ENCODE data around the gene HPDL.
"Not testable (repeated sequence)": the region's sequence is repeated elsewhere in the genome, so short reads cannot be mapped to it uniquely, and the experiment has no call there.

HPDL gene

DNA sequence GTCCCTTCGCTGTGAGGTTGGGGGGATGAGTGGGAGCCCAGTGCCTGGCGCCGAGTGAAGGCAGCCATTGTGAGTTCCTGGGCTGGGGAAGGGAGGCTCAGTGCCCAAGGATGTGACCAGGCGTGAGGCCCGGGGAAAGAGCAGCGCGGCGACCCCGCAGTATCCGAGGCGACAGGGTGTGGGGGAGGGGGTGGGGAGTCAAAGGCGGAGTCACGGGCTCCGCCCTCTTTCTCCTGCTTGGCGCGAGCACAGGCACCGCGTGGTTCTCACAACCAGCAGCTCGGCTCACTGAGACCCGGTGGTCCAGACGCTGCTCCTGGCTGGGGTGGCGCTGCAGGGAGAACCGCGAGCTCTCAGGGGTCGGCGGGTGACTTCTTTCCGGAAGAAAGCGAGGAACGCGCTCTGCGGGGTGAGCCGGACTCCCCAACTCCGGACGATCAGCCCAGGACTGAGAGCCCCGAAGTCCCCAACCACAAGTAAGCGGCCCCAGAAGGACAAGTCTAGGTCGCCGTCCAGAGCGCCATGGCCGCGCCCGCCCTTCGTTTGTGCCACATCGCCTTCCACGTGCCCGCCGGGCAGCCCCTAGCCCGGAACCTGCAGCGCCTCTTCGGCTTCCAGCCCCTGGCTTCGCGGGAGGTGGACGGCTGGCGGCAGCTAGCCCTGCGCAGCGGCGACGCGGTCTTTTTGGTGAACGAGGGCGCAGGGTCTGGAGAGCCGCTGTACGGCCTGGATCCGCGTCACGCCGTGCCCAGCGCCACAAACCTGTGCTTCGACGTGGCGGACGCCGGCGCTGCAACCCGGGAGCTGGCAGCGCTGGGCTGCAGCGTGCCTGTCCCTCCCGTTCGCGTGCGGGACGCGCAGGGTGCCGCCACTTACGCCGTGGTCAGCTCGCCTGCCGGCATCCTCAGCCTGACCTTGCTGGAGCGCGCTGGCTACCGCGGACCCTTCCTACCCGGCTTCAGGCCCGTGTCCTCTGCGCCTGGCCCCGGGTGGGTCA is at the start of gene HPDL:
Gene HPDL (plus strand): TSS at position 269 of the 997 bp plus-strand sequence. CDS start 254 bp downstream, at position 523.
- Histone ChIP-seq H3K4me3 (ENCODE audit: low read length in 2 of 2) (peak within 1 kb of the TSS; percentile 75 to 81), H3K9ac (ENCODE audit: low read depth in 1 of 2, low read length in 2 of 2) (peak within 1 kb of the TSS; percentile 63 to 73), H3K9me3 (ENCODE audit: control insufficient read depth in 2 of 2, low read length in 2 of 2) (no peaks in the 10 kb centered on the region), H3K27me3 (ENCODE audit: control insufficient read depth in 2 of 2, insufficient read depth in 2 of 2, low read length in 2 of 2) (no peaks in the 10 kb centered on the region), H3K36me3 (ENCODE audit: control insufficient read depth in 2 of 2, insufficient read depth in 2 of 2, low read length in 2 of 2) (peaks cover 8 to 17% of the 10 kb centered on the region in 2 donors), H3K27ac (ENCODE audit: low read depth in 2 of 2, low read length in 2 of 2) (no peak within 1 kb of the TSS), H3K4me1 (ENCODE audit: control insufficient read depth in 2 of 2, insufficient read depth in 2 of 2, low read length in 2 of 2) (peaks cover 20 to 32% of the 10 kb centered on the region in 2 donors)

DNA sequence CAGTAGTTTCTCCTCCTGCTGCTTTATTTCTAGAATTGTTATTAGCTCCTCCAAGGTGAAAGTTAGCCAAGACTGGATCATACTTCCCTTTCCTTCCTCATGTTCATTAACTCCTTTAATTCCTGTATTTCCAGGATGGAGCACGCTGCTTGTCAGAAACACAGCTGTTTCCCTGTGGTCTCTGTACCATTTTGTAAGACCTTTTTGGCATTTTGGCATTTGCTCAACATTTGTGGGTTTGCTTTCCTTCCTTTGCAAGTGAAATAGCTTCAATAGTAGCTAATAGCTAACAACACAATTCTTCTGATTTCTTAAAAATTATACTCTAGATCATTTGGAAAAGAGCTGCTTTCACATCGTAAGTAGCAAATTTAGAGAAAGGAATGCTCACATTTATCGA is 44.3 kb upstream of the HPDL start:
- H3K9ac ChIP-seq (ENCODE audit: low read depth in 1 of 2, low read length in 2 of 2): no peak overlapping the region
- H3K4me3 ChIP-seq (ENCODE audit: low read length in 2 of 2): no peak overlapping the region
- H3K4me1 ChIP-seq (ENCODE audit: control insufficient read depth in 2 of 2, insufficient read depth in 2 of 2, low read length in 2 of 2): no peaks in the 10 kb centered on the region
- no peaks in the 10 kb centered on the region for H3K36me3 ChIP-seq (ENCODE audit: control insufficient read depth in 2 of 2, insufficient read depth in 2 of 2, low read length in 2 of 2)
- H3K9me3 ChIP-seq (ENCODE audit: control insufficient read depth in 2 of 2, low read length in 2 of 2): peaks cover 0 to 2% of the 10 kb centered on the region in 2 donors
- H3K27ac ChIP-seq (ENCODE audit: low read depth in 2 of 2, low read length in 2 of 2): no peak overlapping the region
- H3K27me3 ChIP-seq (ENCODE audit: control insufficient read depth in 2 of 2, insufficient read depth in 2 of 2, low read length in 2 of 2): no peaks in the 10 kb centered on the region

DNA sequence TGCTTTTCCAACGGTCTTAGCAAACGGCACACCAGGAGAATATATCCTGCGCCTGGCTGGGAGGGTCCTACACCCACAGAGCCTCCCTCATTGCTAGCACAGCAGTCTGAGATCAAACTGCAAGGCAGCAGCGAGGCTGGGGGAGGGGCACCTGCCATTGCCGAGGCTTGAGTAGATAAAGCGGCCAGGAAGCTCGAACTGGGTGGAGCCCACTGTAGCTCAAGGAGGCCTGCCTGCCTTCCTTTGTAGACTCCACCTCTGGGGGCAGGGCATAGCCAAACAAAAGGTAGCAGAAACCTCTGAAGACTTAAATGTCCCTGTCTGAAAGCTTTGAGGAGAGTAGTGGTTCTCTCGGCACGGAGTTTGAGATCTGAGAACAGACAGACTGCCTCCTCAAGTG is 41.8 kb upstream of the HPDL start:
- H3K27me3 ChIP-seq (ENCODE audit: control insufficient read depth in 2 of 2, insufficient read depth in 2 of 2, low read length in 2 of 2); H3K9ac ChIP-seq (ENCODE audit: low read depth in 1 of 2, low read length in 2 of 2); H3K4me3 ChIP-seq (ENCODE audit: low read length in 2 of 2); H3K9me3 ChIP-seq (ENCODE audit: control insufficient read depth in 2 of 2, low read length in 2 of 2); H3K4me1 ChIP-seq (ENCODE audit: control insufficient read depth in 2 of 2, insufficient read depth in 2 of 2, low read length in 2 of 2); H3K27ac ChIP-seq (ENCODE audit: low read depth in 2 of 2, low read length in 2 of 2); H3K36me3 ChIP-seq (ENCODE audit: control insufficient read depth in 2 of 2, insufficient read depth in 2 of 2, low read length in 2 of 2): not testable (repeated sequence)

DNA sequence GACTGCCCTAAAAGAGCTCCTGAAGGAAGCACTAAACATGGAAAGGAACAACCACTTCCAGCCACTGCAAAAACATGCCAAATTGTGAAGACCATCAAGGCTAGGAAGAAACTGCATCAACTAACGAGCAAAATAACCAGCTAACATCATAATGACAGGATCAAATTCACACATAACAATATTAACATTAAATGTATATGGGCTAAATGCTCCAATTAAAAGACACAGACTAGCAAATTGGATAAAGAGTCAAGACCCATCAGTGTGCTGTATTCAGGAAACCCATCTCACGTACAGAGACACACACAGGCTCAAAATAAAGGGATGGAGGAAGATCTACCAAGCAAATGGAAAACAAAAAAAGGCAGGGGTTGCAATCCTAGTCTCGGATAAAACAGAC is 40.2 kb upstream of the HPDL start:
- not testable (repeated sequence) for H3K27ac ChIP-seq (ENCODE audit: low read depth in 2 of 2, low read length in 2 of 2); H3K27me3 ChIP-seq (ENCODE audit: control insufficient read depth in 2 of 2, insufficient read depth in 2 of 2, low read length in 2 of 2); H3K4me1 ChIP-seq (ENCODE audit: control insufficient read depth in 2 of 2, insufficient read depth in 2 of 2, low read length in 2 of 2); H3K9ac ChIP-seq (ENCODE audit: low read depth in 1 of 2, low read length in 2 of 2); H3K9me3 ChIP-seq (ENCODE audit: control insufficient read depth in 2 of 2, low read length in 2 of 2); H3K4me3 ChIP-seq (ENCODE audit: low read length in 2 of 2); H3K36me3 ChIP-seq (ENCODE audit: control insufficient read depth in 2 of 2, insufficient read depth in 2 of 2, low read length in 2 of 2)

DNA sequence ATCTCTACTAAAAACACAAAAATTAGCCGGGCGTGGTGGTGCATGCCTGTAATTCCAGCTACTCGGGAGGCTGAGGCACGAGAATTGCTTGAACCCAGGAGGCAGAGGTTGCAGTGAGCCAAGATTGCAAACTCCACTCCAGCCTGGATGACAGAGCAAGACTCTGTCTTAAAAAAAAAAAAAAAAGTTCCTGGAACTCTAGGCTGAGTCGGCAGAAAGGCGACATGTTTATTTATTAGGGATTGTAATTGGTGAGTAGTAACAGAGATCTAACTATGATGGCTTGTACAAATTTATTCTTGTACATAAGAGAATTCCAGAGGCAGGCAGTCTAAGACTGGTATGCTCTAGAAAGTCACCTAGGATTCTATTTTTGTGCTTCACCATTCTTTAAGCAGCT is 35.7 kb upstream of the HPDL start:
- H3K9me3 ChIP-seq (ENCODE audit: control insufficient read depth in 2 of 2, low read length in 2 of 2); H3K36me3 ChIP-seq (ENCODE audit: control insufficient read depth in 2 of 2, insufficient read depth in 2 of 2, low read length in 2 of 2); H3K27ac ChIP-seq (ENCODE audit: low read depth in 2 of 2, low read length in 2 of 2); H3K4me3 ChIP-seq (ENCODE audit: low read length in 2 of 2); H3K27me3 ChIP-seq (ENCODE audit: control insufficient read depth in 2 of 2, insufficient read depth in 2 of 2, low read length in 2 of 2); H3K9ac ChIP-seq (ENCODE audit: low read depth in 1 of 2, low read length in 2 of 2); H3K4me1 ChIP-seq (ENCODE audit: control insufficient read depth in 2 of 2, insufficient read depth in 2 of 2, low read length in 2 of 2): not testable (repeated sequence)

DNA sequence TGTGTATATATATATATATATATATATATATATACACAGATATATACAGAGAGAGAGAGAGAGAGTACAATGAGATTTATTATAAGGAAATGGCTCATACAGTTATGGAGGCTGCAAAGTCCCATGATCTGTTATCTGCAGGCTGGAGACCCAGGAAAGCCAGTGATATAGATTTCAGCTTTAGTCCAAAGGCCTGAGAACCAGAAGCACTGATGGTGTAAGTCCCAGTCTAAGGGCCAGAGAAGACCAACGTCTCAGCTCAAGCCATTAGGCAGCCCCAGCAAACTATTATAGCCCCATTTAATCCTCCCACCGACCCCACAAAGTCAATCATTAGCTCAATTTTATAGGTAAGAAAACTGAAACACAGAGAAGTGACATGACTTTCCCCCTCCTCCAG is 35.0 kb upstream of the HPDL start:
- Histone ChIP-seq H3K36me3 (ENCODE audit: control insufficient read depth in 2 of 2, insufficient read depth in 2 of 2, low read length in 2 of 2) (no peaks in the 10 kb centered on the region), H3K27ac (ENCODE audit: low read depth in 2 of 2, low read length in 2 of 2) (no peak overlapping the region), H3K9ac (ENCODE audit: low read depth in 1 of 2, low read length in 2 of 2) (no peak overlapping the region), H3K4me1 (ENCODE audit: control insufficient read depth in 2 of 2, insufficient read depth in 2 of 2, low read length in 2 of 2) (no peaks in the 10 kb centered on the region), H3K9me3 (ENCODE audit: control insufficient read depth in 2 of 2, low read length in 2 of 2) (no peaks in the 10 kb centered on the region), H3K4me3 (ENCODE audit: low read length in 2 of 2) (no peak overlapping the region), H3K27me3 (ENCODE audit: control insufficient read depth in 2 of 2, insufficient read depth in 2 of 2, low read length in 2 of 2) (no peaks in the 10 kb centered on the region)

DNA sequence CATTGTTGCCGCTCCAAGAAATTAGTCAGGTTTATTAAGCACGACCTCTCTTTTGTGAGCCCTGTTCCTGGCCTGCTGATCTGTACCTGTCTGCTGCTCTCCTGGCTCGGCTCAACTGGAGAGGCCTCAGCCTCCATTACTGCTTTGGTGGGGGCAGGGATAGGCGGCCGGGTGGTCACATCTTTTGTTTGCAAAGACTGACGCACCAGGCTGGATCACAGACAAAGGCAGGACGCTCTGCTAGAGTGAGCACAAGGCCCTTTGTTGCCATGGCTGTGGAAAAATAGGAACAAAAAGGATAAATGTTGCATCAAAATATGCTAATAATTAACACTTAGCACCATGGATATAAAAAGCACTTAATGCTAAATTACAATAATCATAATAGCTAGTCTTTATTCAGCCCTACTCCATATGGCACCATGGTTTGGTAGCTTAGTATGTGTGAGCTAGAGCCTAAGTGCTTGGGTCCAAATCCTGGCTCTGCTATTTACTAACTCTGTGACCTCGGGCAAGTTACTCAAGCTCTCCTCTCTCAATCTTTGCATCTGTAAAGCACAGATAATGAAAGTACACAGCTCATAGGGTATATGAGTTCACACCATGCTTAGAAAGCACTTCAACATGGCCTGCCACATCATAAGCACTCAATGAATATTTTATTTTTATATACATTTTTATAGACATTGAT is 28.9 kb upstream of the HPDL start:
- Histone ChIP-seq H3K9me3 (ENCODE audit: control insufficient read depth in 2 of 2, low read length in 2 of 2) (no peaks in the 10 kb centered on the region), H3K4me3 (ENCODE audit: low read length in 2 of 2) (no peak overlapping the region), H3K27me3 (ENCODE audit: control insufficient read depth in 2 of 2, insufficient read depth in 2 of 2, low read length in 2 of 2) (no peaks in the 10 kb centered on the region), H3K27ac (ENCODE audit: low read depth in 2 of 2, low read length in 2 of 2) (no peak overlapping the region), H3K9ac (ENCODE audit: low read depth in 1 of 2, low read length in 2 of 2) (no peak overlapping the region), H3K4me1 (ENCODE audit: control insufficient read depth in 2 of 2, insufficient read depth in 2 of 2, low read length in 2 of 2) (peaks cover 0 to 1% of the 10 kb centered on the region in 2 donors), H3K36me3 (ENCODE audit: control insufficient read depth in 2 of 2, insufficient read depth in 2 of 2, low read length in 2 of 2) (no peaks in the 10 kb centered on the region)

DNA sequence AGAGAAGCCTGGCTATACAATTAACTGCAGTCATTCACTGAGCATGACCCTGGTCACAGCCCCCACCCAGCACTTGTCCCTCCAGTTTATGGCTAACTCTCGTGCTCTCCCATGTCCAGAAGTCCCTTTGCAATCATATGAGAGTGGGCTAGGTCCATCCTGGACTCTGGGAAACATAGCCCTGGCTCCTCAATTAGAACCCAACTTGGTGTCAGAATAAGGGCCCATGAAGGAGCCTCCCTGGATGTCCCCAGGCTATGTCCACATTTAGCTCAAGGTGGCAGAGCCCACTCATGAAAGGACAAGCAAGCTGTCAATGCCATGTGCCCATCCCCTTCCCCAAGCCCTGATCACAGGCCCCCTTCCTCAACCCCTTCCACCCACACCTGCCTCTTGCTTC is 27.4 kb upstream of the HPDL start:
- Histone ChIP-seq H3K9ac (ENCODE audit: low read depth in 1 of 2, low read length in 2 of 2) (no peak overlapping the region), H3K27me3 (ENCODE audit: control insufficient read depth in 2 of 2, insufficient read depth in 2 of 2, low read length in 2 of 2) (no peaks in the 10 kb centered on the region), H3K4me1 (ENCODE audit: control insufficient read depth in 2 of 2, insufficient read depth in 2 of 2, low read length in 2 of 2) (peaks cover 2 to 7% of the 10 kb centered on the region in 2 donors), H3K9me3 (ENCODE audit: control insufficient read depth in 2 of 2, low read length in 2 of 2) (no peaks in the 10 kb centered on the region), H3K36me3 (ENCODE audit: control insufficient read depth in 2 of 2, insufficient read depth in 2 of 2, low read length in 2 of 2) (no peaks in the 10 kb centered on the region), H3K27ac (ENCODE audit: low read depth in 2 of 2, low read length in 2 of 2) (no peak overlapping the region), H3K4me3 (ENCODE audit: low read length in 2 of 2) (no peak overlapping the region)

DNA sequence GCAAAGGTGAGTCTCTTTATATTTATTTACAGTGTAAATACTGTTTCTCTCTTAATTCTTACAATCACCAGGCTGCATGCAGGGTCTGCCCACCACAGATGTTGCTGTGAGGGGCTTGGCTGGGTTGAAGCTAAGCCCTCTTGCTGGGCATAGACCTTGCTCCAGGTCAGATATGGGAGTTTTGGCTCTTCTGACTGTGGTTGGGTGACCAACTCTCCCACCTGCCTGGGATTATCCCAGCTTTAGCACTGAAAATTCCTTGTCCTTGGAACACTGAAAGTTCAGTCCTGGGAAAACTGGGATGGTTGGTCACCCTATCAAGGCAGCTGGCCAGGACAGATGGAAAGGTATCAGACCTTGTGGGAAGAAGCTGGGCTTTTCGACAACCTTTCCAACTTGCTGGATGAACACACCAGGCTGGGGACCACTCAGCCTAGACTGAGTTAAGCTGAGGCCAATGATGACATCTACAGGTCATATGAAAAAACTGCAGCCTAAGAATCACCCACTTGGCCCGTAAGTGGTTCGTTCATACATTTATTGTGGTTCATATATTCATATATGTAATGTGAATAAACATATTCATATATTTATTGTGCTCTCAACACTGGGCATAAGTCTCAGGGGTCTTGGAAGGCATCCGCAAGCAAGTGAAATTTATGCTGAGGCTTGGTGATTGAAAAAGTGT is 26.6 kb upstream of the HPDL start:
- no peak overlapping the region for H3K9ac ChIP-seq (ENCODE audit: low read depth in 1 of 2, low read length in 2 of 2)
- H3K4me3 ChIP-seq (ENCODE audit: low read length in 2 of 2): no peak overlapping the region
- no peaks in the 10 kb centered on the region for H3K9me3 ChIP-seq (ENCODE audit: control insufficient read depth in 2 of 2, low read length in 2 of 2)
- H3K27me3 ChIP-seq (ENCODE audit: control insufficient read depth in 2 of 2, insufficient read depth in 2 of 2, low read length in 2 of 2): no peaks in the 10 kb centered on the region
- H3K36me3 ChIP-seq (ENCODE audit: control insufficient read depth in 2 of 2, insufficient read depth in 2 of 2, low read length in 2 of 2): no peaks in the 10 kb centered on the region
- H3K27ac ChIP-seq (ENCODE audit: low read depth in 2 of 2, low read length in 2 of 2): no peak overlapping the region
- H3K4me1 ChIP-seq (ENCODE audit: control insufficient read depth in 2 of 2, insufficient read depth in 2 of 2, low read length in 2 of 2): peaks cover 9 to 14% of the 10 kb centered on the region in 2 donors

DNA sequence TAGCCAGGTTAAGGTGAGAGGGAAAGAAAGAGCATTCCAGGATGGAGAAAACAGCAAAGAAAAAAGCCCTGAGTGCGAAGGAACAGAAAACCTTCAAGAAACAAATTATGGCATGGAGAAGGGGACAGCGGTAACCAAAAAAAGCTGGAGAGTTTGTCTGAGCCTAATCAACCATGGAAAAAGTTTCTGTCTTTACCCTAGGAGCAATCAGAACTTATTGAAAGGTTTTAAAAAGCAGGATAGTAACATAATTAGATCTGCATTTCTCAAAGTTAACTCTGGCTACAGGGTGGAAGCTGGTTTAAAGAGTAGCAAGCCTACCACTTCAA is 26.1 kb upstream of the HPDL start:
- Histone ChIP-seq H3K4me1 (ENCODE audit: control insufficient read depth in 2 of 2, insufficient read depth in 2 of 2, low read length in 2 of 2) (peaks cover 9 to 14% of the 10 kb centered on the region in 2 donors), H3K27ac (ENCODE audit: low read depth in 2 of 2, low read length in 2 of 2) (no peak overlapping the region), H3K4me3 (ENCODE audit: low read length in 2 of 2) (no peak overlapping the region), H3K9me3 (ENCODE audit: control insufficient read depth in 2 of 2, low read length in 2 of 2) (no peaks in the 10 kb centered on the region), H3K27me3 (ENCODE audit: control insufficient read depth in 2 of 2, insufficient read depth in 2 of 2, low read length in 2 of 2) (no peaks in the 10 kb centered on the region), H3K36me3 (ENCODE audit: control insufficient read depth in 2 of 2, insufficient read depth in 2 of 2, low read length in 2 of 2) (no peaks in the 10 kb centered on the region), H3K9ac (ENCODE audit: low read depth in 1 of 2, low read length in 2 of 2) (no peak overlapping the region)
